ENCODE measurements around the gene ALPK1.
"Not testable (repeated sequence)": the region's sequence is repeated elsewhere in the genome, so short reads cannot be mapped to it uniquely, and the experiment has no call there.

ALPK1 gene

GRCh38 chr4:112284662-112285411 lies 12.3 kb upstream of the ALPK1 start:
- no peak for DNase-seq

GRCh38 chr4:112287258-112287989 lies 9.7 kb upstream of the ALPK1 start:
- DNase-seq: no peak

GRCh38 chr4:112288455-112288854 lies 8.7 kb upstream of the ALPK1 start:
- DNase-seq: no peak

GRCh38 chr4:112289407-112290253 lies 7.5 kb upstream of the ALPK1 start:
- DNase-seq: no peak

- no peak for DNase-seq
These were observed 6.8 kb upstream of the ALPK1 start for GRCh38 chr4:112290341-112290740.

- DNase-seq: no peak
These were observed 2.6 kb downstream of the ALPK1 start for GRCh38 chr4:112299721-112300120.

- DNase-seq: no peak
These were observed 5.4 kb downstream of the ALPK1 start for GRCh38 chr4:112302320-112303274.

- not testable (repeated sequence) for DNase-seq
These were observed 8.3 kb downstream of the ALPK1 start for GRCh38 chr4:112305477-112305876.

- DNase-seq: not testable (repeated sequence)
These were observed 12.2 kb downstream of the ALPK1 start for GRCh38 chr4:112309263-112309791.

- DNase-seq: no peak
These were observed 14.3 kb downstream of the ALPK1 start for GRCh38 chr4:112311516-112311915.

- no peak for DNase-seq
These were observed 15.6 kb downstream of the ALPK1 start for GRCh38 chr4:112312610-112313239.

- DNase-seq: no peak
These were observed 18.3 kb downstream of the ALPK1 start for GRCh38 chr4:112315446-112315845.

- no peak for DNase-seq
These were observed 19.2 kb downstream of the ALPK1 start for GRCh38 chr4:112316360-112316759.

- no peak for DNase-seq
These were observed 21.3 kb downstream of the ALPK1 start for GRCh38 chr4:112318239-112319142.

GRCh38 chr4:112321776-112322684 lies 24.9 kb downstream of the ALPK1 start:
- no peak for DNase-seq

GRCh38 chr4:112322866-112323265 lies 25.7 kb downstream of the ALPK1 start:
- no peak for DNase-seq

GRCh38 chr4:112325530-112325929 lies 28.4 kb downstream of the ALPK1 start:
- no peak for DNase-seq

GRCh38 chr4:112327965-112328733 lies 31.0 kb downstream of the ALPK1 start:
- DNase-seq: no peak

Data from GOT3 (cell line).